BLaER1 treated with 17β-estradiol and CSF1 and Interleukin-3, amounts not matched to agents 10 nM and 100 nM (cell line): ENCODE results near the gene FEN1.

Experiments used
- H3K27ac ChIP-seq, 11 experiments: shearing (Covaris generic); formaldehyde crosslinking; 2 replicates each; pipeline ENCODE4 v1.8.1; 2022
- H3K27me3 ChIP-seq, 11 experiments: shearing (Covaris generic); formaldehyde crosslinking; 2 replicates each; pipeline ENCODE4 v1.8.1; 2022
- H3K36me3 ChIP-seq, 11 experiments: shearing (Covaris generic); formaldehyde crosslinking; 2 replicates each; pipeline ENCODE4 v1.8.1; 2022
- H3K4me1 ChIP-seq, 10 experiments: shearing (Covaris generic); formaldehyde crosslinking; 2 replicates each; pipeline ENCODE4 v1.8.1; 2022
- H3K4me2 ChIP-seq, 11 experiments: shearing (Covaris generic); formaldehyde crosslinking; 2 replicates each; pipeline ENCODE4 v1.8.1; 2022
- H3K4me3 ChIP-seq, 10 experiments: shearing (Covaris generic); formaldehyde crosslinking; 2 replicates each; pipeline ENCODE4 v1.8.1; 2022
- H3K9ac ChIP-seq, 11 experiments: shearing (Covaris generic); formaldehyde crosslinking; 2 replicates each; pipeline ENCODE4 v1.8.1; 2022
- H3K9me3 ChIP-seq, 11 experiments: shearing (Covaris generic); formaldehyde crosslinking; replicated peaks in 1 of 11; 2 replicates each; pipeline ENCODE4 v1.8.1; 2022
- H4K20me1 ChIP-seq, 11 experiments: shearing (Covaris generic); formaldehyde crosslinking; 2 replicates each; pipeline ENCODE4 v1.8.1; 2022
- Cebpa-rat ChIP-seq, 11 experiments: shearing (Covaris generic); IDR thresholded peaks; 2 replicates each; pipeline ENCODE4 v1.8.1; 2022

The FEN1 gene

GRCh38 chr11:61793083-61793828 lies 545 bp downstream of the FEN1 start:
- Histone ChIP-seq H3K4me1 (peaks cover 35 to 59% (median 46%) of the 10 kb centered on the region in 10 experiments), H3K36me3 (peaks cover 36 to 67% (median 59%) of the 10 kb centered on the region in 11 experiments), H4K20me1 (peaks cover 10 to 41% (median 32%) of the 10 kb centered on the region in 11 experiments; a peak in 17 of 22 replicates), H3K27ac (peak overlapping the region; percentile 98 to 100 (median 99)), H3K27me3 (no peaks in the 10 kb centered on the region), H3K4me2 (peak overlapping the region; percentile 82 to 99 (median 90)), H3K9ac (peak overlapping the region; percentile 96 to 100 (median 99)), H3K4me3 (peak overlapping the region; percentile 76 to 89 (median 82)), H3K9me3 (no peaks in the 10 kb centered on the region)
- TF ChIP-seq Cebpa-rat (IDR thresholded peaks at IDR 0.05): no peak

GRCh38 chr11:61793829-61794204 lies 1.1 kb downstream of the FEN1 start:
- H3K27me3 ChIP-seq: no peaks in the 10 kb centered on the region
- TF ChIP-seq Cebpa-rat (IDR thresholded peaks at IDR 0.05): no peak
- peak overlapping the region; percentile 82 to 99 (median 90) for H3K4me2 ChIP-seq
- peak overlapping the region; percentile 96 to 100 (median 99) for H3K9ac ChIP-seq
- no peaks in the 10 kb centered on the region for H3K9me3 ChIP-seq
- peaks cover 30 to 67% (median 59%) of the 10 kb centered on the region in 11 experiments for H3K36me3 ChIP-seq
- peak overlapping the region; percentile 76 to 89 (median 82) for H3K4me3 ChIP-seq
- H3K27ac ChIP-seq: peak overlapping the region in 10 of 11 experiments; percentile 98 to 100 (median 99); a peak in 21 of 22 replicates
- H3K4me1 ChIP-seq: peaks cover 35 to 55% (median 45%) of the 10 kb centered on the region in 10 experiments
- peaks cover 6 to 40% (median 34%) of the 10 kb centered on the region in 11 experiments; a peak in 17 of 22 replicates for H4K20me1 ChIP-seq

GRCh38 chr11:61794579-61794978 lies 1.9 kb downstream of the FEN1 start:
- Histone ChIP-seq H3K27ac (peak overlapping the region in 3 of 11 experiments; percentile 5 to 100 (median 6); a peak in 3 of 22 replicates), H3K9me3 (no peaks in the 10 kb centered on the region), H3K36me3 (peaks cover 23 to 67% (median 59%) of the 10 kb centered on the region in 11 experiments), H3K4me3 (peak overlapping the region in 7 of 10 experiments; percentile 28 to 84 (median 82); a peak in 8 of 20 replicates), H3K27me3 (no peaks in the 10 kb centered on the region), H4K20me1 (peaks cover 0 to 48% (median 32%) of the 10 kb centered on the region in 11 experiments; a peak in 17 of 22 replicates), H3K4me2 (peak overlapping the region in 10 of 11 experiments; percentile 82 to 99 (median 90); a peak in 21 of 22 replicates), H3K4me1 (peaks cover 35 to 61% (median 48%) of the 10 kb centered on the region in 10 experiments), H3K9ac (peak overlapping the region; percentile 25 to 100 (median 98); a peak in 17 of 22 replicates)
- TF ChIP-seq Cebpa-rat (IDR thresholded peaks at IDR 0.05): no peak

- Histone ChIP-seq H3K4me2 (peak overlapping the region in 9 of 11 experiments; percentile 82 to 94 (median 90); a peak in 15 of 22 replicates), H3K4me1 (peaks cover 35 to 68% (median 46%) of the 10 kb centered on the region in 10 experiments), H3K4me3 (peak overlapping the region in 3 of 10 experiments; percentile 2 to 28 (median 8); a peak in 2 of 20 replicates), H3K36me3 (peaks cover 14 to 67% (median 59%) of the 10 kb centered on the region in 11 experiments), H3K9ac (peak overlapping the region in 10 of 11 experiments; percentile 25 to 100 (median 98); a peak in 15 of 22 replicates), H3K27ac (0 out of 22 replicates have a peak overlapping the region, but pooled peaks of 1 of the 11 experiments have one; percentile 10), H3K9me3 (no peaks in the 10 kb centered on the region), H3K27me3 (no peaks in the 10 kb centered on the region), H4K20me1 (peaks cover 0 to 57% (median 34%) of the 10 kb centered on the region in 11 experiments; a peak in 14 of 22 replicates)
- TF ChIP-seq Cebpa-rat (IDR thresholded peaks at IDR 0.05): no peak
These were observed 2.7 kb downstream of the FEN1 start for GRCh38 chr11:61795459-61795858.

- Histone ChIP-seq H3K4me2 (peak overlapping the region in 9 of 11 experiments; percentile 82 to 94 (median 90); a peak in 12 of 22 replicates), H3K4me3 (peak overlapping the region in 1 of 10 experiments; percentile 8; a peak in 1 of 20 replicates), H3K27me3 (no peaks in the 10 kb centered on the region), H3K9me3 (no peaks in the 10 kb centered on the region), H3K4me1 (peaks cover 33 to 63% (median 42%) of the 10 kb centered on the region in 10 experiments), H3K9ac (peak overlapping the region in 10 of 11 experiments; percentile 25 to 100 (median 98); a peak in 14 of 22 replicates), H4K20me1 (peaks cover 0 to 61% (median 34%) of the 10 kb centered on the region in 11 experiments; a peak in 14 of 22 replicates), H3K27ac (peak overlapping the region in 1 of 11 experiments; percentile 10; a peak in 1 of 22 replicates), H3K36me3 (peaks cover 11 to 67% (median 63%) of the 10 kb centered on the region in 11 experiments; a peak in 21 of 22 replicates)
- no peak for TF ChIP-seq Cebpa-rat (IDR thresholded peaks at IDR 0.05)
These were observed 3.3 kb downstream of the FEN1 start for GRCh38 chr11:61795876-61796526.

GRCh38 chr11:61797263-61797944 lies 4.7 kb downstream of the FEN1 start:
- H3K4me1 ChIP-seq: peaks cover 25 to 55% (median 33%) of the 10 kb centered on the region in 10 experiments
- no peak overlapping the region for H3K4me3 ChIP-seq
- peak overlapping the region in 9 of 11 experiments; percentile 7 to 34 (median 20); a peak in 13 of 22 replicates for H3K9ac ChIP-seq
- peak overlapping the region in 5 of 11 experiments; percentile 4 to 36 (median 9); a peak in 4 of 22 replicates for H3K4me2 ChIP-seq
- no peak for TF ChIP-seq Cebpa-rat (IDR thresholded peaks at IDR 0.05)
- peaks cover 0 to 75% (median 34%) of the 10 kb centered on the region in 11 experiments; a peak in 14 of 22 replicates for H4K20me1 ChIP-seq
- H3K9me3 ChIP-seq: no peaks in the 10 kb centered on the region
- H3K27ac ChIP-seq: peak overlapping the region in 4 of 11 experiments; percentile 12 to 69 (median 52); a peak in 7 of 22 replicates
- no peaks in the 10 kb centered on the region for H3K27me3 ChIP-seq
- H3K36me3 ChIP-seq: peaks cover 24 to 80% (median 77%) of the 10 kb centered on the region in 11 experiments

GRCh38 chr11:61799665-61800284 lies 7.1 kb downstream of the FEN1 start:
- H3K4me2 ChIP-seq: peak overlapping the region in 3 of 11 experiments; percentile 25 to 45 (median 36); a peak in 3 of 22 replicates
- peaks cover 0 to 74% (median 45%) of the 10 kb centered on the region in 11 experiments; a peak in 15 of 22 replicates for H4K20me1 ChIP-seq
- 0 out of 22 replicates have a peak overlapping the region, but pooled peaks of 2 of the 11 experiments have one; percentile 14 to 18 for H3K9ac ChIP-seq
- H3K27ac ChIP-seq: peak overlapping the region in 4 of 11 experiments; percentile 32 to 69 (median 52); a peak in 5 of 22 replicates
- no peaks in the 10 kb centered on the region for H3K9me3 ChIP-seq
- no peak overlapping the region for H3K4me3 ChIP-seq
- H3K36me3 ChIP-seq: peaks cover 48 to 98% (median 96%) of the 10 kb centered on the region in 11 experiments
- no peaks in the 10 kb centered on the region for H3K27me3 ChIP-seq
- TF ChIP-seq Cebpa-rat (IDR thresholded peaks at IDR 0.05): no peak
- peaks cover 10 to 39% (median 19%) of the 10 kb centered on the region in 10 experiments for H3K4me1 ChIP-seq
